ENCODE data around the gene PDXP. TPM values are rescaled to one million over a fixed set of nuclear protein-coding genes. Genes with fewer than 3 reads are reported as not detected.

PDXP gene, protein sequence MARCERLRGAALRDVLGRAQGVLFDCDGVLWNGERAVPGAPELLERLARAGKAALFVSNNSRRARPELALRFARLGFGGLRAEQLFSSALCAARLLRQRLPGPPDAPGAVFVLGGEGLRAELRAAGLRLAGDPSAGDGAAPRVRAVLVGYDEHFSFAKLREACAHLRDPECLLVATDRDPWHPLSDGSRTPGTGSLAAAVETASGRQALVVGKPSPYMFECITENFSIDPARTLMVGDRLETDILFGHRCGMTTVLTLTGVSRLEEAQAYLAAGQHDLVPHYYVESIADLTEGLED
- total RNA-seq (2014; rRNA removed; shearing (Covaris generic)) = 44.2 and 55.6 TPM in 2 replicates
- 15.0 and 18.5 TPM in 2 replicates for polyA plus RNA-seq (2016; fragmentation: Nextera tagmentation; extraction: Ambion mirVana)
- long read RNA-seq, transcript PDXP-201 (2 exons, 2,010 nt) = major isoform, 12 of 12 reads
- long read RNA-seq, partial matches to known transcripts = 0 of 12 reads
- long read RNA-seq, other reads (novel, unspliced or antisense) = 0 of 12 reads

DNA sequence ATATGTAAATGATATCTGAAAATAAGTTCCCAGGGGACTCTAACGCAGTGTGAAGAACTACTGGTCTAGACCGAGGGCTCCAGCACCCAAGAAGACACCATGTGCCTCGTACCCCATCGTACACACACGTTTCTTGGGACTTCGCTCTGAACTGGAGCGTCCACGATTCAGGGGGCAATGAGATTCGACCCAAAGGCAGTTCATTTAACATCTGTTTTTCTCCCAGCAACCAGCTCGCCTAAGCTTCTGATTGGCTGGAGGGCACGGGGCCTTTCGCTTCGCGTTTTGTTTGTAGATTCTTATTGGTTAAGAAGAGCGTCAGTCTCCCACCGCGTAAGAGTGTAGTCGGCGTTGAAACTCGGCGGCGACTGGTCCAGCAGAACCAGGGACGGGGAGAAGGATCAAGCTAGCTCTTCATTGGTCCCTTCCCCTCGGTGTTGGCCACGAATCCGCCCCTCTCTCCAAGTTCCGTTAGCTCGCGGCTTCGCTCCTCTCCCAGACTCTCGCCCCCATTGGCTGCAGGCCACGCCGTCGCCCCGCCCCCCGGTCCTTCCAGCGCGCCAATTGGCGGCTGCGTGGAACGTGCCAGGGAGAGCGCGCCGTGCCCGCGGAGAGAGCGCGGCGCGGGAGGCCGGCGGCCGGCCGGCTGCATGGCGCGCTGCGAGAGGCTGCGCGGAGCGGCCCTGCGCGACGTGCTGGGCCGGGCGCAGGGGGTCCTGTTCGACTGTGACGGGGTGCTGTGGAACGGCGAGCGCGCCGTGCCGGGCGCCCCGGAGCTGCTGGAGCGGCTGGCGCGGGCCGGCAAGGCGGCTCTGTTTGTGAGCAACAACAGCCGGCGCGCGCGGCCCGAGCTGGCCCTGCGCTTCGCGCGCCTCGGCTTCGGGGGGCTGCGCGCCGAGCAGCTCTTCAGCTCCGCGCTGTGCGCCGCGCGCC, at the start of gene PDXP:
PDXP (plus strand) TSS at position 591 of the 933 bp plus-strand sequence; CDS start at position 651, 60 bp downstream.
- peak within 1 kb of the TSS; percentile 78 for H3K4me3 ChIP-seq
- peak within 1 kb of the TSS; percentile 94 for H3K4me2 ChIP-seq
- DNase-seq (ENCODE audit: low spot score) (peak; percentile 100), ATAC-seq (peak; percentile 96)
- H3K9me2 ChIP-seq (ENCODE audit: insufficient read depth) = no peaks in the 10 kb centered on the region
- Mint-ChIP-seq H3K36me3 (ENCODE audit: low read depth) (peaks cover 6% of the 10 kb centered on the region), H3K4me1 (peaks cover 25% of the 10 kb centered on the region), H3K27me3 (ENCODE audit: insufficient read depth, low read depth, poor library complexity) (peaks cover 11% of the 10 kb centered on the region), H3K9me3 (no peaks in the 10 kb centered on the region; the same call in 2 of the 3 replicates), H3K27ac (peak within 1 kb of the TSS; percentile 85), H3K4me3 (peak within 1 kb of the TSS; percentile 89)
- peaks cover 42% of the 10 kb centered on the region for H3K79me2 ChIP-seq (replicated peaks; ENCODE audit: insufficient read depth)
- H3F3A ChIP-seq (replicated peaks; ENCODE audit: low read depth) = peaks cover 12% of the 10 kb centered on the region; the same call in 1 of the 2 replicates
- TF ChIP-seq EZH2 (IDR thresholded peaks at IDR 0.05; ENCODE audit: low read depth, unreplicated experiment) (no peak), POLR2AphosphoS5 (IDR thresholded peaks at IDR 0.05; ENCODE audit: low read depth) (peak; percentile 76), JUNB (IDR thresholded peaks at IDR 0.05; ENCODE audit: unreplicated experiment) (no peak), CREB1 (CRISPR knock-in tag; IDR thresholded peaks at IDR 0.05; ENCODE audit: low read depth) (peak; percentile 90), EZH2phosphoT487 (IDR thresholded peaks at IDR 0.05; ENCODE audit: unreplicated experiment) (no peak)
- TF ChIP-seq, protein P1, sequence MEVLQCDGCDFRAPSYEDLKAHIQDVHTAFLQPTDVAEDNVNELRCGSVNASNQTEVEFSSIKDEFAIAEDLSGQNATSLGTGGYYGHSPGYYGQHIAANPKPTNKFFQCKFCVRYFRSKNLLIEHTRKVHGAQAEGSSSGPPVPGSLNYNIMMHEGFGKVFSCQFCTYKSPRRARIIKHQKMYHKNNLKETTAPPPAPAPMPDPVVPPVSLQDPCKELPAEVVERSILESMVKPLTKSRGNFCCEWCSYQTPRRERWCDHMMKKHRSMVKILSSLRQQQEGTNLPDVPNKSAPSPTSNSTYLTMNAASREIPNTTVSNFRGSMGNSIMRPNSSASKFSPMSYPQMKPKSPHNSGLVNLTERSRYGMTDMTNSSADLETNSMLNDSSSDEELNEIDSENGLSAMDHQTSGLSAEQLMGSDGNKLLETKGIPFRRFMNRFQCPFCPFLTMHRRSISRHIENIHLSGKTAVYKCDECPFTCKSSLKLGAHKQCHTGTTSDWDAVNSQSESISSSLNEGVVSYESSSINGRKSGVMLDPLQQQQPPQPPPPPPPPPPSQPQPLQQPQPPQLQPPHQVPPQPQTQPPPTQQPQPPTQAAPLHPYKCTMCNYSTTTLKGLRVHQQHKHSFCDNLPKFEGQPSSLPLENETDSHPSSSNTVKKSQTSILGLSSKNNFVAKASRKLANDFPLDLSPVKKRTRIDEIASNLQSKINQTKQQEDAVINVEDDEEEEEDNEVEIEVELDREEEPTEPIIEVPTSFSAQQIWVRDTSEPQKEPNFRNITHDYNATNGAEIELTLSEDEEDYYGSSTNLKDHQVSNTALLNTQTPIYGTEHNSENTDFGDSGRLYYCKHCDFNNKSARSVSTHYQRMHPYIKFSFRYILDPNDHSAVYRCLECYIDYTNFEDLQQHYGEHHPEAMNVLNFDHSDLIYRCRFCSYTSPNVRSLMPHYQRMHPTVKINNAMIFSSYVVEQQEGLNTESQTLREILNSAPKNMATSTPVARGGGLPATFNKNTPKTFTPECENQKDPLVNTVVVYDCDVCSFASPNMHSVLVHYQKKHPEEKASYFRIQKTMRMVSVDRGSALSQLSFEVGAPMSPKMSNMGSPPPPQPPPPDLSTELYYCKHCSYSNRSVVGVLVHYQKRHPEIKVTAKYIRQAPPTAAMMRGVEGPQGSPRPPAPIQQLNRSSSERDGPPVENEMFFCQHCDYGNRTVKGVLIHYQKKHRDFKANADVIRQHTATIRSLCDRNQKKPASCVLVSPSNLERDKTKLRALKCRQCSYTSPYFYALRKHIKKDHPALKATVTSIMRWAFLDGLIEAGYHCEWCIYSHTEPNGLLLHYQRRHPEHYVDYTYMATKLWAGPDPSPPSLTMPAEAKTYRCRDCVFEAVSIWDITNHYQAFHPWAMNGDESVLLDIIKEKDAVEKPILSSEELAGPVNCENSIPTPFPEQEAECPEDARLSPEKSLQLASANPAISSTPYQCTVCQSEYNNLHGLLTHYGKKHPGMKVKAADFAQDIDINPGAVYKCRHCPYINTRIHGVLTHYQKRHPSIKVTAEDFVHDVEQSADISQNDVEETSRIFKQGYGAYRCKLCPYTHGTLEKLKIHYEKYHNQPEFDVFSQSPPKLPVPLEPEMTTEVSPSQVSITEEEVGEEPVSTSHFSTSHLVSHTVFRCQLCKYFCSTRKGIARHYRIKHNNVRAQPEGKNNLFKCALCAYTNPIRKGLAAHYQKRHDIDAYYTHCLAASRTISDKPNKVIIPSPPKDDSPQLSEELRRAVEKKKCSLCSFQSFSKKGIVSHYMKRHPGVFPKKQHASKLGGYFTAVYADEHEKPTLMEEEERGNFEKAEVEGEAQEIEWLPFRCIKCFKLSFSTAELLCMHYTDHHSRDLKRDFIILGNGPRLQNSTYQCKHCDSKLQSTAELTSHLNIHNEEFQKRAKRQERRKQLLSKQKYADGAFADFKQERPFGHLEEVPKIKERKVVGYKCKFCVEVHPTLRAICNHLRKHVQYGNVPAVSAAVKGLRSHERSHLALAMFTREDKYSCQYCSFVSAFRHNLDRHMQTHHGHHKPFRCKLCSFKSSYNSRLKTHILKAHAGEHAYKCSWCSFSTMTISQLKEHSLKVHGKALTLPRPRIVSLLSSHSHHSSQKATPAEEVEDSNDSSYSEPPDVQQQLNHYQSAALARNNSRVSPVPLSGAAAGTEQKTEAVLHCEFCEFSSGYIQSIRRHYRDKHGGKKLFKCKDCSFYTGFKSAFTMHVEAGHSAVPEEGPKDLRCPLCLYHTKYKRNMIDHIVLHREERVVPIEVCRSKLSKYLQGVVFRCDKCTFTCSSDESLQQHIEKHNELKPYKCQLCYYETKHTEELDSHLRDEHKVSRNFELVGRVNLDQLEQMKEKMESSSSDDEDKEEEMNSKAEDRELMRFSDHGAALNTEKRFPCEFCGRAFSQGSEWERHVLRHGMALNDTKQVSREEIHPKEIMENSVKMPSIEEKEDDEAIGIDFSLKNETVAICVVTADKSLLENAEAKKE (CRISPR knock-in tag; IDR thresholded peaks at IDR 0.05) = no peak
- H2AFZ ChIP-seq = no peak within 1 kb of the TSS
- no peaks in the 10 kb centered on the region for H3K27me3 ChIP-seq (ENCODE audit: insufficient read depth)
- no peak within 1 kb of the TSS for H3K27ac ChIP-seq (ENCODE audit: low read depth)
- no peaks in the 10 kb centered on the region for H3K36me3 ChIP-seq (ENCODE audit: insufficient read depth)
- H4K20me1 ChIP-seq (replicated peaks; ENCODE audit: insufficient read depth) = peaks cover 30% of the 10 kb centered on the region
- H3K4me1 ChIP-seq (ENCODE audit: insufficient read depth) = peaks cover 5% of the 10 kb centered on the region; the same call in 1 of the 2 replicates

Data from GM23338 (cell line).